Measurements from ENCODE around the gene GLRX3.

DNA sequence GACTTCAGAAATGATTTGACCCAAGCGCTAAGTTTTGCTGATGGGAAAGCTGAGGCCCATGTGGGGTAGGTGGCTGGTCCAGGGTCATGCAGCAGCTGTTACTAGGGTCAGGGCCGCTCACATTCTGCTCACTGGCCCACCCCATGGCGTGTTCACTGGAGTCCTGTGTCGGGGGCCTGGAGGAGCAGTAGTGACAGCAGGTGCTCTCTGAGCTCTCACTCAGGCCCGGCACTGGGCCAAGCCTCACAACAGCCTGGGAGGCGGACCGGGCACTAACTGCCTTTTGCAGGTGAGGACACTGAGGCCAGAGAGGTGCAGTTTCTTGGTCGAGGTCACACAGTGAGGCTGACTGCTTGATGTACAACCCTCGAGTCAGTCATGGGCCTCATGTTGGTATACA, 82.7 kb downstream of the GLRX3 start:
- TF ChIP-seq TAF1 (IDR thresholded peaks at IDR 0.05; ENCODE audit: borderline replicate concordance, insufficient read depth, low read length), result no peak
- no peak for TF ChIP-seq POLR2AphosphoS5 (IDR thresholded peaks at IDR 0.05; ENCODE audit: low read depth, low read length)
- no peak for TF ChIP-seq SIN3A (IDR thresholded peaks at IDR 0.05; ENCODE audit: borderline replicate concordance, insufficient read depth, low read length)
- no peak for TF ChIP-seq REST (IDR thresholded peaks at IDR 0.05; ENCODE audit: insufficient read depth in 1 of 2, low read depth in 2 of 2, low read length in 2 of 2)
- TF ChIP-seq FOXP2 (optimal IDR thresholded peaks at IDR 0.05; ENCODE audit: borderline replicate concordance, extremely low read depth, extremely low read length, insufficient read depth), result no peak
